Activated naive CD8-positive, alpha-beta T cell treated with anti-CD3 and anti-CD28 coated beads for 36 hours (primary cell): ENCODE results near the gene NCOA4. TPM values are rescaled to one million over a fixed set of nuclear protein-coding genes. Genes with fewer than 3 reads are reported as not detected.
"Not testable (repeated sequence)": the region's sequence is repeated elsewhere in the genome, so short reads cannot be mapped to it uniquely, and the experiment has no call there.

Experiments
- DNase-seq: peaks from one replicate; pipeline ENCODE4 v3.0.0; 2021
- H3K27ac Mint-ChIP-seq: one replicate; pipeline ENCODE4 v1.8.0; 2022; ENCODE audit warnings: mild to moderate bottlenecking, moderate library complexity, mixed read lengths
- H3K27me3 Mint-ChIP-seq: one replicate; pipeline ENCODE4 v1.8.0; 2022; ENCODE audit warnings: mild to moderate bottlenecking, mixed read lengths
- H3K36me3 Mint-ChIP-seq: one replicate; pipeline ENCODE4 v1.8.0; 2021; ENCODE audit warnings: mild to moderate bottlenecking, mixed read lengths
- H3K4me1 Mint-ChIP-seq: one replicate; pipeline ENCODE4 v1.8.0; 2021; ENCODE audit warnings: mixed read lengths
- H3K4me3 Mint-ChIP-seq: one replicate; pipeline ENCODE4 v1.8.0; 2022; ENCODE audit warnings: mild to moderate bottlenecking, moderate library complexity, mixed read lengths
- H3K9me3 Mint-ChIP-seq: one replicate; pipeline ENCODE4 v1.8.0; 2022; ENCODE audit warnings: mixed read lengths
- total RNA-seq, 2 experiments: library from RNA; stranded (reverse); gene quantifications; one replicate each; pipeline ENCODE4 v1.2.3, GENCODE V29; 2021

The NCOA4 gene
- total RNA-seq, 2 experiments from 2014 or later, result 109 to 111 TPM

DNA sequence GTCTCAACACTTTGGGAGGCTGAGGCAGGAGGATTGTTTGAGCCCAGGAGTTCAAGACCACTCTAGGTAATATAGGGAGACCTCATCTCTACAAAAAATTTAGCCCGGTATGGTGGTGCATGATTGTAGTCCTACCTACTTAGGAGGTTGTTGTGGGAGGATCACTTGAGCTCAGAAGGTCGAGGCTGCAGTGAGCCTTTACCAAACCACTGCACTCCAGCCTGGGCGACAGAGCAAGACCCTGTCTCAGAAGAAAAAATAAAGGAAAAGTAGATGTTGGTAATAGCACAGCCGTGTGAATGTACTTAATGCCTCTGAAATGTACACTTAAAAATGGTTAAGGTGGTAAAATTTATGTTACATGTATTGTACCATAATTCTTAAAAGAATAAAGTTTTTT lies 32.9 kb downstream of the NCOA4 start:
- Mint-ChIP-seq H3K9me3 (peaks cover 2% of the 10 kb centered on the region), H3K4me3 (no peak overlapping the region), H3K4me1 (no peaks in the 10 kb centered on the region), H3K36me3 (peaks cover 42% of the 10 kb centered on the region), H3K27me3 (no peaks in the 10 kb centered on the region), H3K27ac (no peak overlapping the region)
- DNase-seq, result no peak

- not testable (repeated sequence) for H3K9me3 Mint-ChIP-seq, H3K27me3 Mint-ChIP-seq, H3K27ac Mint-ChIP-seq, DNase-seq, H3K4me1 Mint-ChIP-seq, H3K36me3 Mint-ChIP-seq, H3K4me3 Mint-ChIP-seq
Measured at GRCh38 chr10:45985590-45985989, 44.8 kb downstream of the NCOA4 start.

GRCh38 chr10:45984473-45984872 lies 46.0 kb downstream of the NCOA4 start:
- not testable (repeated sequence) for H3K27ac Mint-ChIP-seq, H3K36me3 Mint-ChIP-seq, H3K4me1 Mint-ChIP-seq

DNA sequence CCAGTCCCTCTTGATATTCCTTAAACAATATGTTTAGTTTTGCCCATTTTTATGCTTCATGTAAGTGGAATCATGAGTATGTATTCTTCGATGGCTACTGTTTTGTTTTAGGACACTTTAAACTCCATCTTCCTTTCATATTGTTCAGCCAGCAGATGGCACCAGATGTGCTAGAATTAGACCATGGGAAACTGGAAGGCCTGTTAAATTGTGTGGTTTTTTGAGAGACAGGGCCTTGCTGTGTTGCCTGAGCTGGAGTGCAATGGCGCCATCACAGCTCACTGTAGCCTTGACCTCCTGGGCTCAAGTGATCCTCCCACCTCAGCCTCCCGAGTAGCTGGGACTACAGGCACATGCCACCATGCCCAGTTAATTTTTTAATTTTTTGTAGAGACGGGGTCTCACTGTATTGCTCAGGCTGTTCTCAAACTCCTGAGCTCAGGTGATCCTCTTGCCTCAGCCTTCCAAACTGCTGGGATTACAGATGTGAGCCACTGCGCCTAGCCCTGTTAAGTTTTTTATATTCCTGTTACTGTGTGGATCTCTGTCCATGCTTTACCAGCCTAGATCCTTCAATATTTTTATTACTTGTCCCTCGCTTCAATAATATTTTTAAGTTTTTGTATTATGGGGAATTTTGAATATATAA lies 46.8 kb downstream of the NCOA4 start:
- H3K27me3 Mint-ChIP-seq, H3K4me3 Mint-ChIP-seq, H3K9me3 Mint-ChIP-seq, H3K27ac Mint-ChIP-seq, H3K4me1 Mint-ChIP-seq, H3K36me3 Mint-ChIP-seq: not testable (repeated sequence)
- DNase-seq, result peak; percentile 13

More at GRCh38 chr10:45984473-45984872, 46.0 kb downstream of the NCOA4 start:
- DNase-seq, H3K9me3 Mint-ChIP-seq, H3K4me3 Mint-ChIP-seq, H3K27me3 Mint-ChIP-seq: not testable (repeated sequence)

- not testable (repeated sequence) for DNase-seq, H3K4me3 Mint-ChIP-seq, H3K9me3 Mint-ChIP-seq, H3K4me1 Mint-ChIP-seq, H3K27ac Mint-ChIP-seq, H3K27me3 Mint-ChIP-seq
- H3K36me3 Mint-ChIP-seq, result peaks cover 11% of the 10 kb centered on the region
Measured at GRCh38 chr10:45981367-45981766, 49.1 kb downstream of the NCOA4 start.

DNA sequence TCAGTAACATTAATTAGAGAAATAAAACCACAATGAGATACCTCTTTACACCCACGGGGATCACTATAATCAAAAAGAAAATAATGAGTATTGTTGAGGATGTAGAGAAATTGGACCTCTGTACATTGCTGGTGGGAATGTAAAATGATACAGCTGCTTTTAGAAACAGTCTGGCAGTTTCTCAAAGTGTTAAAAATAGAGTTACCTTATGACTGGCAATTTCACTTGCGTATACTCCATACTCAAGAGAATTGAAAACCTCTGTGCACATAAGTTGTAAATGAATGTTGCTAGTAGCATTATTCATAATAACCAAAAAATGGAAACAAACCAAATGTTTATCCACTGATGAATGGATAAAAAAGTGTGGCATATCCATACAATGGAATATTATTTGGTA lies 51.9 kb downstream of the NCOA4 start:
- not testable (repeated sequence) for H3K27me3 Mint-ChIP-seq, H3K4me3 Mint-ChIP-seq, DNase-seq, H3K27ac Mint-ChIP-seq, H3K9me3 Mint-ChIP-seq
- peaks cover 16% of the 10 kb centered on the region for H3K4me1 Mint-ChIP-seq
- H3K36me3 Mint-ChIP-seq, result peaks cover 14% of the 10 kb centered on the region

- Mint-ChIP-seq H3K4me1 (peaks cover 25% of the 10 kb centered on the region), H3K4me3 (peak overlapping the region; percentile 99), H3K27ac (peak overlapping the region; percentile 51), H3K36me3 (peaks cover 25% of the 10 kb centered on the region)
- H3K27me3 Mint-ChIP-seq, H3K9me3 Mint-ChIP-seq, DNase-seq: not testable (repeated sequence)
Measured at GRCh38 chr10:45974041-45974440, 56.4 kb downstream of the NCOA4 start.

GRCh38 chr10:45972813-45973169 lies 57.6 kb downstream of the NCOA4 start:
- H3K9me3 Mint-ChIP-seq, H3K27me3 Mint-ChIP-seq, DNase-seq: not testable (repeated sequence)
- Mint-ChIP-seq H3K4me1 (peaks cover 29% of the 10 kb centered on the region), H3K36me3 (peaks cover 22% of the 10 kb centered on the region), H3K27ac (peak overlapping the region; percentile 96), H3K4me3 (peak overlapping the region; percentile 99)

DNA sequence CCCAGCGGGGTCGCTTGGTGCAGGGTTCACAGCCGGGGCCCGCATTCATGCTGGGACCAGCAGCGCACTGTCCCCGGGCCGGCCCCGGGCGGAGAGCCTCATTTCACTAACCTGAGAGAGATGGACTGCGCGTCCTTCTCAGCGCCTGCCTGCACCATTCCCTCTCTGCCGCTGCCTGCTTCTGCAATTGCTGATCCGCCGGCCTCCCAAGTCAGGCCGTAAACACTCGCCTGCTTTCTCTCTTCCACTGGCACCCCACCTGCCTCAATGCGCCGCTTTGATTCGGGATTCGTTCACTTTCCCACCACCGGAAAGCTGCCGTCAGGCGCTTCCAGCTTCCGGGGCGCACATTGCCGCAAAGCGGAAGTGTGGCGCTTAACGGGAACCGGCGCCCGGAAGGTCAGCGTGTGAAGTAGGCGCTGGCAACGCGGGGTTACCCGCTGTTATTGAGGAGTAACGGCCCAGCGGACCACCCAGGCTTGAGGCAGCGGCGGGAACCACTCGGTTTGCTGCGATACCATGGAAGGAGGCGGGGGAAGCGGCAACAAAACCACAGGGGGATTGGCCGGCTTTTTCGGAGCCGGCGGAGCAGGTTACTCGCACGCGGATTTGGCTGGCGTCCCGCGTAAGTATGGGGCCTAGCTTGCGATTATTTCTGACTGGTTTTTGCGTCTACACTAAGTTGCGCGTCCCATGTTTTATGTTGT lies 58.2 kb downstream of the NCOA4 start, which contains the start of gene TIMM23:
Gene TIMM23 (plus strand): TSS at position 384 of the 707 bp plus-strand sequence. CDS start 136 bp downstream, at position 520.
- not testable (repeated sequence) for H3K27me3 Mint-ChIP-seq, H3K9me3 Mint-ChIP-seq
- Mint-ChIP-seq H3K4me1 (peaks cover 32% of the 10 kb centered on the region), H3K27ac (peak within 1 kb of the TSS; percentile 96), H3K4me3 (peak within 1 kb of the TSS; percentile 99), H3K36me3 (peaks cover 22% of the 10 kb centered on the region)
- DNase-seq, result peak; percentile 88

DNA sequence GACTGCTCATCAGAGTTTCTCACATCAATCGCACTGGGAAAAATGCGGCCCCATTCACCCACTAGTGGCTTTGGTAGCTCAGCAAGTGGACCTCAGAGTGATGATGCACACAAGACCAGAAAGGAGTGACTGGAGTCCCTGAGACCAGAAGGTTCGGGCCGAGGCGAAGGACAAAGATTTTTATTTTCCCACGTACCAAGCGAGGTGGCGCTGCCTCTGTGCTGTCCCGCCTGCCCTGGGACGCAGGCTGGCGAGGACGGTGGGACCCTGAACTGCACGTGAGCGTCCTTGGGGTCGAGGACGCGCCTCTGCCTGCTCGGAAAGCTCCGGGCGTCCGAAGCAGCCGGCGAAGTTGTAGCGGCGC lies 58.7 kb downstream of the NCOA4 start:
- Mint-ChIP-seq H3K4me1 (peaks cover 32% of the 10 kb centered on the region), H3K4me3 (peak overlapping the region; percentile 99), H3K27ac (peak overlapping the region; percentile 96), H3K36me3 (peaks cover 20% of the 10 kb centered on the region)
- not testable (repeated sequence) for DNase-seq, H3K9me3 Mint-ChIP-seq, H3K27me3 Mint-ChIP-seq

- H3K27ac Mint-ChIP-seq, H3K27me3 Mint-ChIP-seq, H3K9me3 Mint-ChIP-seq, DNase-seq: not testable (repeated sequence)
- Mint-ChIP-seq H3K36me3 (peaks cover 18% of the 10 kb centered on the region), H3K4me3 (peak overlapping the region; percentile 99), H3K4me1 (peaks cover 31% of the 10 kb centered on the region)
Measured at GRCh38 chr10:45971019-45971418, 59.4 kb downstream of the NCOA4 start.

- H3K36me3 Mint-ChIP-seq, H3K4me3 Mint-ChIP-seq, H3K27me3 Mint-ChIP-seq, H3K27ac Mint-ChIP-seq, H3K4me1 Mint-ChIP-seq, H3K9me3 Mint-ChIP-seq, DNase-seq: not testable (repeated sequence)
Measured at GRCh38 chr10:45962686-45963452, 67.6 kb downstream of the NCOA4 start.

- not testable (repeated sequence) for H3K4me1 Mint-ChIP-seq, H3K9me3 Mint-ChIP-seq, H3K27ac Mint-ChIP-seq, H3K36me3 Mint-ChIP-seq, DNase-seq, H3K27me3 Mint-ChIP-seq, H3K4me3 Mint-ChIP-seq
Measured at GRCh38 chr10:45957928-45958327, 72.5 kb downstream of the NCOA4 start.

GRCh38 chr10:45956634-45957033 lies 73.8 kb downstream of the NCOA4 start:
- not testable (repeated sequence) for H3K4me1 Mint-ChIP-seq, H3K4me3 Mint-ChIP-seq, H3K36me3 Mint-ChIP-seq, H3K27ac Mint-ChIP-seq, H3K27me3 Mint-ChIP-seq, DNase-seq, H3K9me3 Mint-ChIP-seq
